Common myeloid progenitor, CD34-positive (primary cell): Measurements from ENCODE around the gene KLHL25.

Experiments
- CTCF ChIA-PET: fragments of 350-600 bp; sonication (Branson Sonifier 250); formaldehyde crosslinking; loops from one replicate; lab custom pipeline; 2021; ENCODE audit warnings: antibody characterized with exemption; lab: Charles Lee
- POLR2A ChIA-PET: fragments of 350-600 bp; sonication (Branson Sonifier 250); formaldehyde crosslinking; loops from one replicate; lab custom pipeline; 2021; ENCODE audit warnings: antibody characterized with exemption; lab: Charles Lee
- DNase-seq, 3 donors: peaks; one replicate each; pipeline versions ENCODE4 v3.0.0 to v3.0.0-alpha.2; 2013
- H3K27ac ChIP-seq, 2 experiments: 1 replicate in 1 of 2; 2 replicates in 1 of 2; pipeline ENCODE4 v1.7.0; 2013; ENCODE audit warnings: inconsistent platforms in 2 of 2, low read length in 2 of 2, mild to moderate bottlenecking in 2 of 2, low read depth in 1 of 2, moderate library complexity in 1 of 2; ENCODE audit not compliant: severe bottlenecking in 2 of 2, insufficient read depth in 1 of 2, poor library complexity in 1 of 2
- H3K27me3 ChIP-seq, 5 experiments: replicated peaks in 2 of 5; 1 replicate in 3 of 5; 2 replicates in 2 of 5; pipeline versions ENCODE4 v1.6.1 to v1.7.0; 2013; ENCODE audit warnings: low read length in 4 of 5, mild to moderate bottlenecking in 2 of 5, moderate library complexity in 2 of 5, inconsistent platforms in 1 of 5; ENCODE audit not compliant: insufficient read depth in 5 of 5, control insufficient read depth in 4 of 5
- H3K36me3 ChIP-seq, 4 experiments: 1 replicate in 2 of 4; 2 replicates in 2 of 4; pipeline versions ENCODE4 v1.6.1 to v1.7.0; 2013; ENCODE audit warnings: low read length in 3 of 4, control low read depth in 1 of 4, mild to moderate bottlenecking in 1 of 4; ENCODE audit not compliant: control insufficient read depth in 4 of 4, insufficient read depth in 4 of 4
- H3K4me1 ChIP-seq, 4 experiments: 1 replicate in 3 of 4; 2 replicates in 1 of 4; pipeline versions ENCODE4 v1.6.1 to v1.7.1; 2013; ENCODE audit warnings: low read length in 3 of 4, mild to moderate bottlenecking in 3 of 4, control low read depth in 1 of 4, inconsistent platforms in 1 of 4, moderate library complexity in 1 of 4; ENCODE audit not compliant: control insufficient read depth in 4 of 4, insufficient read depth in 4 of 4; ENCODE audit errors: control extremely low read depth in 1 of 4
- H3K4me3 ChIP-seq, 7 experiments: 1 replicate in 4 of 7; 2 replicates in 3 of 7; pipeline versions ENCODE4 v1.5.1 to v1.7.0; 2013; ENCODE audit warnings: mild to moderate bottlenecking in 7 of 7, low read length in 6 of 7, moderate library complexity in 6 of 7, inconsistent platforms in 2 of 7, low read depth in 2 of 7, control low read depth in 1 of 7; ENCODE audit not compliant: insufficient read depth in 4 of 7, control insufficient read depth in 1 of 7; ENCODE audit errors: extremely low read depth in 1 of 7
- H3K9me3 ChIP-seq, 5 experiments: 1 replicate in 4 of 5; 2 replicates in 1 of 5; pipeline versions ENCODE4 v1.6.1 to v1.7.1; 2013; ENCODE audit warnings: low read length in 4 of 5, mild to moderate bottlenecking in 2 of 5, inconsistent platforms in 1 of 5, low read depth in 1 of 5, moderate library complexity in 1 of 5; ENCODE audit not compliant: control insufficient read depth in 4 of 5, insufficient read depth in 2 of 5; ENCODE audit errors: control extremely low read depth in 1 of 5
- WGBS: methylation state at CpG from one replicate; pipeline ENCODE4 v1.1.5; 2013; ENCODE audit not compliant: insufficient coverage; 5-methylcytosine and 5-hydroxymethylcytosine counted together

Gene KLHL25

GRCh38 chr15:85770096-85771041 is 24.4 kb downstream of the KLHL25 start:
- Histone ChIP-seq H3K9me3 (peaks cover 0 to 6% (median 0%) of the 10 kb centered on the region in 5 experiments), H3K27me3 (no peaks in the 10 kb centered on the region), H3K36me3 (peaks cover 0 to 3% (median 0%) of the 10 kb centered on the region in 4 experiments), H3K4me1 (no peaks in the 10 kb centered on the region), H3K27ac (no peak overlapping the region), H3K4me3 (no peak overlapping the region)
- WGBS: 95% methylated on average over 21 of the region's 21 CpGs
- no peak for DNase-seq
- POLR2A ChIA-PET: no interaction called here
- CTCF ChIA-PET: no interaction called here

- WGBS: 99% methylated on average over 38 of the region's 42 CpGs
- H3K4me1 ChIP-seq: no peaks in the 10 kb centered on the region
- H3K36me3 ChIP-seq: peaks cover 0 to 3% (median 0%) of the 10 kb centered on the region in 4 experiments
- H3K27me3 ChIP-seq: no peaks in the 10 kb centered on the region
- peaks cover 0 to 6% (median 0%) of the 10 kb centered on the region in 5 experiments for H3K9me3 ChIP-seq
- DNase-seq: no peak
- no peak overlapping the region for H3K4me3 ChIP-seq
- ChIA-PET CTCF (no interaction called here), POLR2A (no interaction called here)
- no peak overlapping the region for H3K27ac ChIP-seq
Measured at GRCh38 chr15:85769182-85769900, 25.4 kb downstream of the KLHL25 start.

- Histone ChIP-seq H3K27me3 (no peaks in the 10 kb centered on the region), H3K9me3 (peaks cover 0 to 6% (median 0%) of the 10 kb centered on the region in 5 experiments), H3K4me3 (no peak overlapping the region), H3K27ac (no peak overlapping the region), H3K36me3 (peaks cover 0 to 3% (median 0%) of the 10 kb centered on the region in 4 experiments), H3K4me1 (no peaks in the 10 kb centered on the region)
- POLR2A ChIA-PET: no interaction called here
- CTCF ChIA-PET: no interaction called here
- 99% methylated on average over 32 of the region's 32 CpGs for WGBS
- DNase-seq: no peak
Measured at GRCh38 chr15:85768595-85769168, 26.0 kb downstream of the KLHL25 start.

- ChIA-PET POLR2A (no interaction called here), CTCF (no interaction called here)
- no peaks in the 10 kb centered on the region for H3K27me3 ChIP-seq
- H3K4me3 ChIP-seq: no peak overlapping the region
- H3K4me1 ChIP-seq: no peaks in the 10 kb centered on the region
- peaks cover 0 to 6% (median 0%) of the 10 kb centered on the region in 5 experiments for H3K9me3 ChIP-seq
- H3K27ac ChIP-seq: no peak overlapping the region
- WGBS: 96% methylated on average over 25 of the region's 26 CpGs
- peaks cover 0 to 3% (median 0%) of the 10 kb centered on the region in 4 experiments for H3K36me3 ChIP-seq
- DNase-seq: no peak
Measured at GRCh38 chr15:85767785-85768529, 26.8 kb downstream of the KLHL25 start.

- H3K4me1 ChIP-seq: no peaks in the 10 kb centered on the region
- ChIA-PET CTCF (interaction anchor here (0.7 kb wide), 1 partner anchor 46 kb away, joined by 3 read pairs; no protein-coding TSS in a partner anchor), POLR2A (no interaction called here)
- H3K9me3 ChIP-seq: peaks cover 0 to 6% (median 0%) of the 10 kb centered on the region in 5 experiments
- no peak overlapping the region for H3K27ac ChIP-seq
- DNase-seq: no peak
- H3K36me3 ChIP-seq: peaks cover 0 to 3% (median 0%) of the 10 kb centered on the region in 4 experiments
- WGBS: 95% methylated on average over 23 of the region's 24 CpGs
- H3K4me3 ChIP-seq: no peak overlapping the region
- no peaks in the 10 kb centered on the region for H3K27me3 ChIP-seq
Measured at GRCh38 chr15:85766001-85766831, 28.5 kb downstream of the KLHL25 start.
